Dendritic cell treated with granulocyte-macrophage colony-stimulating factor and Interleukin-4, amounts not matched to agents 40 ng/mL and 50 ng/mL, for 4 days (primary cell): ENCODE results near the gene PRPSAP2.
"Not testable (repeated sequence)": the region's sequence is repeated elsewhere in the genome, so short reads cannot be mapped to it uniquely, and the experiment has no call there.

ENCODE experiments used
- H3K27ac Mint-ChIP-seq: one replicate; pipeline ENCODE4 v1.8.0; 2022; ENCODE audit warnings: mild to moderate bottlenecking, mixed read lengths
- H3K27me3 Mint-ChIP-seq: one replicate; pipeline ENCODE4 v1.8.0; 2022; ENCODE audit warnings: mild to moderate bottlenecking, mixed read lengths
- H3K36me3 Mint-ChIP-seq: one replicate; pipeline ENCODE4 v1.8.0; 2022; ENCODE audit warnings: low read depth, mixed read lengths
- H3K4me1 Mint-ChIP-seq: one replicate; pipeline ENCODE4 v1.8.0; 2022; ENCODE audit warnings: low read depth, mixed read lengths
- H3K4me3 Mint-ChIP-seq: one replicate; pipeline ENCODE4 v1.8.0; 2022; ENCODE audit warnings: mild to moderate bottlenecking, moderate library complexity, mixed read lengths
- H3K9me3 Mint-ChIP-seq: one replicate; pipeline ENCODE4 v1.8.0; 2022; ENCODE audit warnings: mixed read lengths
- intact Hi-C: fragments of 100-400 bp; cut with micrococcal nuclease; formaldehyde crosslinking; loops from one replicate; pipeline ENCODE4 v1.15.0; 2022

PRPSAP2 gene

GRCh38 chr17:18944646-18945045, 86.7 kb downstream of the PRPSAP2 start:
- H3K27me3 Mint-ChIP-seq = peaks cover 15% of the 10 kb centered on the region

GRCh38 chr17:18946536-18946935, 88.6 kb downstream of the PRPSAP2 start:
- Mint-ChIP-seq H3K27me3 (peaks cover 15% of the 10 kb centered on the region), H3K4me1 (no peaks in the 10 kb centered on the region), H3K4me3 (no peak overlapping the region), H3K9me3 (no peaks in the 10 kb centered on the region), H3K27ac (no peak overlapping the region), H3K36me3 (no peaks in the 10 kb centered on the region)
- intact Hi-C loops = no loop called here

More at GRCh38 chr17:18944646-18945045, 86.7 kb downstream of the PRPSAP2 start:
- intact Hi-C loops = no loop called here
- no peak overlapping the region for H3K27ac Mint-ChIP-seq
- H3K9me3 Mint-ChIP-seq = no peaks in the 10 kb centered on the region
- no peaks in the 10 kb centered on the region for H3K36me3 Mint-ChIP-seq
- no peak overlapping the region for H3K4me3 Mint-ChIP-seq
- H3K4me1 Mint-ChIP-seq = no peaks in the 10 kb centered on the region

GRCh38 chr17:18947866-18948265, 89.9 kb downstream of the PRPSAP2 start:
- H3K9me3 Mint-ChIP-seq = no peaks in the 10 kb centered on the region
- H3K27ac Mint-ChIP-seq = no peak overlapping the region
- H3K4me1 Mint-ChIP-seq = no peaks in the 10 kb centered on the region
- peaks cover 12% of the 10 kb centered on the region for H3K27me3 Mint-ChIP-seq
- H3K36me3 Mint-ChIP-seq = no peaks in the 10 kb centered on the region
- intact Hi-C loops = no loop called here
- H3K4me3 Mint-ChIP-seq = no peak overlapping the region

GRCh38 chr17:18948476-18949006, 90.6 kb downstream of the PRPSAP2 start:
- H3K4me1 Mint-ChIP-seq = no peaks in the 10 kb centered on the region
- H3K36me3 Mint-ChIP-seq = no peaks in the 10 kb centered on the region
- H3K27ac Mint-ChIP-seq = no peak overlapping the region
- H3K4me3 Mint-ChIP-seq = no peak overlapping the region
- H3K9me3 Mint-ChIP-seq = no peaks in the 10 kb centered on the region
- H3K27me3 Mint-ChIP-seq = peaks cover 12% of the 10 kb centered on the region
- intact Hi-C loops = no loop called here

- H3K27ac Mint-ChIP-seq = no peak overlapping the region
- H3K36me3 Mint-ChIP-seq = no peaks in the 10 kb centered on the region
- H3K9me3 Mint-ChIP-seq = no peaks in the 10 kb centered on the region
- no peaks in the 10 kb centered on the region for H3K4me1 Mint-ChIP-seq
- peaks cover 12% of the 10 kb centered on the region for H3K27me3 Mint-ChIP-seq
- intact Hi-C loops = no loop called here
- H3K4me3 Mint-ChIP-seq = no peak overlapping the region
Measured at GRCh38 chr17:18949566-18949965, 91.6 kb downstream of the PRPSAP2 start.

- no peaks in the 10 kb centered on the region for H3K36me3 Mint-ChIP-seq
- peaks cover 12% of the 10 kb centered on the region for H3K27me3 Mint-ChIP-seq
- H3K27ac Mint-ChIP-seq = no peak overlapping the region
- intact Hi-C loops = no loop called here
- H3K4me1 Mint-ChIP-seq = no peaks in the 10 kb centered on the region
- H3K9me3 Mint-ChIP-seq = no peaks in the 10 kb centered on the region
- no peak overlapping the region for H3K4me3 Mint-ChIP-seq
Measured at GRCh38 chr17:18950346-18950745, 92.4 kb downstream of the PRPSAP2 start.

GRCh38 chr17:18950944-18951905, 93.3 kb downstream of the PRPSAP2 start:
- Mint-ChIP-seq H3K4me3 (no peak overlapping the region), H3K27me3 (peaks cover 8% of the 10 kb centered on the region), H3K36me3 (no peaks in the 10 kb centered on the region), H3K4me1 (no peaks in the 10 kb centered on the region), H3K9me3 (no peaks in the 10 kb centered on the region), H3K27ac (no peak overlapping the region)
- intact Hi-C loops = no loop called here

GRCh38 chr17:18951941-18952842, 94.3 kb downstream of the PRPSAP2 start, which contains the start of gene SLC5A10:
SLC5A10 (plus strand) TSS chr17:18952165; CDS start chr17:18952206, 41 bp downstream.
- Mint-ChIP-seq H3K27ac (no peak within 1 kb of the TSS), H3K9me3 (no peaks in the 10 kb centered on the region), H3K4me1 (no peaks in the 10 kb centered on the region), H3K27me3 (peaks cover 6% of the 10 kb centered on the region), H3K36me3 (no peaks in the 10 kb centered on the region), H3K4me3 (no peak within 1 kb of the TSS)
- intact Hi-C loops = no loop called here

GRCh38 chr17:18953231-18953728, 95.3 kb downstream of the PRPSAP2 start:
- Mint-ChIP-seq H3K36me3 (no peaks in the 10 kb centered on the region), H3K27me3 (peaks cover 6% of the 10 kb centered on the region), H3K27ac (no peak overlapping the region), H3K4me3 (no peak overlapping the region), H3K9me3 (no peaks in the 10 kb centered on the region), H3K4me1 (no peaks in the 10 kb centered on the region)
- intact Hi-C loops = no loop called here

- intact Hi-C loops = no loop called here
- Mint-ChIP-seq H3K9me3 (no peaks in the 10 kb centered on the region), H3K27ac (no peak overlapping the region), H3K4me1 (no peaks in the 10 kb centered on the region), H3K4me3 (no peak overlapping the region), H3K27me3 (peaks cover 6% of the 10 kb centered on the region), H3K36me3 (no peaks in the 10 kb centered on the region)
Measured at GRCh38 chr17:18954321-18954720, 96.4 kb downstream of the PRPSAP2 start.

GRCh38 chr17:18955009-18955408, 97.1 kb downstream of the PRPSAP2 start:
- peaks cover 5% of the 10 kb centered on the region for H3K27me3 Mint-ChIP-seq
- no peaks in the 10 kb centered on the region for H3K36me3 Mint-ChIP-seq
- intact Hi-C loops = no loop called here
- no peaks in the 10 kb centered on the region for H3K4me1 Mint-ChIP-seq
- H3K9me3 Mint-ChIP-seq = no peaks in the 10 kb centered on the region
- H3K27ac Mint-ChIP-seq = no peak overlapping the region
- H3K4me3 Mint-ChIP-seq = no peak overlapping the region

GRCh38 chr17:18956021-18956420, 98.1 kb downstream of the PRPSAP2 start:
- H3K36me3 Mint-ChIP-seq, H3K4me1 Mint-ChIP-seq, H3K4me3 Mint-ChIP-seq, intact Hi-C loops, H3K9me3 Mint-ChIP-seq, H3K27me3 Mint-ChIP-seq, H3K27ac Mint-ChIP-seq: not testable (repeated sequence)

- H3K4me1 Mint-ChIP-seq = no peaks in the 10 kb centered on the region
- intact Hi-C loops = no loop called here
- no peak overlapping the region for H3K4me3 Mint-ChIP-seq
- no peaks in the 10 kb centered on the region for H3K9me3 Mint-ChIP-seq
- no peaks in the 10 kb centered on the region for H3K36me3 Mint-ChIP-seq
- H3K27me3 Mint-ChIP-seq = peaks cover 2% of the 10 kb centered on the region
- H3K27ac Mint-ChIP-seq = no peak overlapping the region
Measured at GRCh38 chr17:18956581-18956980, 98.7 kb downstream of the PRPSAP2 start.

GRCh38 chr17:18957831-18958230, 99.9 kb downstream of the PRPSAP2 start:
- intact Hi-C loops = no loop called here
- H3K36me3 Mint-ChIP-seq = no peaks in the 10 kb centered on the region
- no peaks in the 10 kb centered on the region for H3K4me1 Mint-ChIP-seq
- no peaks in the 10 kb centered on the region for H3K9me3 Mint-ChIP-seq
- H3K27ac Mint-ChIP-seq = no peak overlapping the region
- no peak overlapping the region for H3K4me3 Mint-ChIP-seq
- peaks cover 4% of the 10 kb centered on the region for H3K27me3 Mint-ChIP-seq
